Prostate gland (tissue), 2 donors: ENCODE results near the gene SPG21. TPM values are rescaled to one million over a fixed set of nuclear protein-coding genes. Genes with fewer than 3 reads are reported as not detected.

Source experiments
- DNase-seq: peaks from one replicate; pipeline ENCODE4 v3.0.0-alpha.2; 2019; ENCODE audit warnings: low spot score
- H3K27ac ChIP-seq, 2 donors: fragments of 200-600 bp; sonication (generic); 2 replicates each; pipeline ENCODE4 v1.5.1; 2017 to 2019
- H3K27me3 ChIP-seq: fragments of 200-600 bp; sonication (generic); replicated peaks from 2 replicates; pipeline ENCODE4 v1.5.1; 2019; ENCODE audit not compliant: insufficient read depth
- H3K36me3 ChIP-seq, 2 donors: fragments of 200-600 bp; sonication (generic); 1 replicate in 1 of 2; 2 replicates in 1 of 2; pipeline versions ENCODE4 v1.5.1 to v1.8.1; 2017 to 2019
- H3K4me1 ChIP-seq: fragments of 200-600 bp; sonication (generic); replicated peaks from 2 replicates; pipeline ENCODE4 v1.5.1; 2019
- H3K4me3 ChIP-seq, 2 donors: fragments of 200-600 bp; sonication (generic); 2 replicates each; pipeline ENCODE4 v1.5.1; 2017 to 2019
- H3K9me3 ChIP-seq: fragments of 200-600 bp; sonication (generic); 2 replicates; pipeline ENCODE4 v1.5.1; 2017
- CTCF ChIP-seq, 4 experiments: fragments of 200-600 bp in 2 of 4; fragments of 450-650 bp in 2 of 4; sonication (generic) in 2 of 4; IDR thresholded peaks; 1 replicate in 3 of 4; 2 replicates in 1 of 4; pipeline ENCODE4 v1.5.1; 2016 to 2019; ENCODE audit warnings: antibody characterized with exemption in 4 of 4, mild to moderate bottlenecking in 2 of 4, moderate library complexity in 2 of 4
- POLR2A ChIP-seq: fragments of 450-650 bp; IDR thresholded peaks from one replicate; pipeline ENCODE4 v1.6.1; 2016; ENCODE audit warnings: antibody characterized with exemption, mild to moderate bottlenecking
- POLR2AphosphoS5 ChIP-seq: sonication (generic); formaldehyde crosslinking; IDR thresholded peaks from one replicate; pipeline ENCODE4 v1.6.1; 2017; ENCODE audit warnings: antibody characterized with exemption
- WGBS: methylation state at CpG from one replicate; pipeline ENCODE4 v1.1.5; 2018; 5-methylcytosine and 5-hydroxymethylcytosine counted together
- intact Hi-C: fragments of 100-400 bp; cut with DNase I; formaldehyde crosslinking; loops from one replicate; pipeline ENCODE4 v1.14.2; 2022
- total RNA-seq, 2 donors: library from RNA; depleted of rRNA; stranded (reverse); fragments of >200 nt; gene quantifications; one replicate each; pipeline ENCODE4 v1.1.0, GENCODE V29; 2016

SPG21 gene
- total RNA-seq, 2 donors from 2014 or later: 95.8 to 98.8 TPM

GRCh38 chr15:64975390-64975789 is 14.3 kb downstream of the SPG21 start:
- Histone ChIP-seq H3K36me3 (no peaks in the 10 kb centered on the region), H3K27ac (no peak overlapping the region), H3K9me3 (no peaks in the 10 kb centered on the region), H3K4me3 (no peak overlapping the region), H3K4me1 (no peaks in the 10 kb centered on the region), H3K27me3 (no peaks in the 10 kb centered on the region)
- DNase-seq: no peak
- WGBS: 85% methylated on average over 5 of the region's 5 CpGs
- intact Hi-C loops: no loop called here
- TF ChIP-seq CTCF (IDR thresholded peaks at IDR 0.05) (no peak), POLR2AphosphoS5 (no peak), POLR2A (no peak)

- H3K36me3 ChIP-seq: no peaks in the 10 kb centered on the region
- no peak overlapping the region for H3K4me3 ChIP-seq
- TF ChIP-seq POLR2AphosphoS5 (no peak), POLR2A (no peak), CTCF (IDR thresholded peaks at IDR 0.05) (no peak)
- intact Hi-C loops: no loop called here
- no peaks in the 10 kb centered on the region for H3K27me3 ChIP-seq
- 94% methylated on average over 7 of the region's 7 CpGs for WGBS
- no peak for DNase-seq
- H3K4me1 ChIP-seq: no peaks in the 10 kb centered on the region
- no peaks in the 10 kb centered on the region for H3K9me3 ChIP-seq
- H3K27ac ChIP-seq: no peak overlapping the region
Measured at GRCh38 chr15:64970698-64971097, 19.0 kb downstream of the SPG21 start.

GRCh38 chr15:64969401-64969800 is 20.3 kb downstream of the SPG21 start:
- Histone ChIP-seq H3K4me1 (no peaks in the 10 kb centered on the region), H3K27me3 (no peaks in the 10 kb centered on the region), H3K4me3 (no peak overlapping the region), H3K27ac (no peak overlapping the region), H3K36me3 (no peaks in the 10 kb centered on the region), H3K9me3 (no peaks in the 10 kb centered on the region)
- WGBS: 90% methylated on average over 1 of the region's 1 CpG
- no peak for DNase-seq
- intact Hi-C loops: no loop called here
- no peak for TF ChIP-seq POLR2A
- TF ChIP-seq CTCF (IDR thresholded peaks at IDR 0.05): no peak
- TF ChIP-seq POLR2AphosphoS5: no peak

- intact Hi-C loops: no loop called here
- H3K27me3 ChIP-seq: no peaks in the 10 kb centered on the region
- H3K36me3 ChIP-seq: peaks cover 3 to 16% of the 10 kb centered on the region in 2 donors
- no peak overlapping the region for H3K4me3 ChIP-seq
- TF ChIP-seq CTCF (IDR thresholded peaks at IDR 0.05) (no peak), POLR2A (no peak), POLR2AphosphoS5 (no peak)
- H3K27ac ChIP-seq: no peak overlapping the region
- no peaks in the 10 kb centered on the region for H3K4me1 ChIP-seq
- DNase-seq: no peak
- H3K9me3 ChIP-seq: no peaks in the 10 kb centered on the region
- 92% methylated on average over 5 of the region's 5 CpGs for WGBS
Measured at GRCh38 chr15:64961013-64961412, 28.7 kb downstream of the SPG21 start.

GRCh38 chr15:64960153-64960552 is 29.6 kb downstream of the SPG21 start:
- intact Hi-C loops: no loop called here
- WGBS: over 99% methylated on average over 6 of the region's 6 CpGs
- no peak for TF ChIP-seq POLR2AphosphoS5
- no peak for TF ChIP-seq POLR2A
- no peak for TF ChIP-seq CTCF (IDR thresholded peaks at IDR 0.05)

More at GRCh38 chr15:64960153-64960552, 29.6 kb downstream of the SPG21 start:
- Histone ChIP-seq H3K36me3 (peaks cover 3 to 16% of the 10 kb centered on the region in 2 donors), H3K9me3 (no peaks in the 10 kb centered on the region), H3K4me3 (no peak overlapping the region), H3K27ac (no peak overlapping the region), H3K4me1 (no peaks in the 10 kb centered on the region), H3K27me3 (no peaks in the 10 kb centered on the region)
- no peak for DNase-seq
